Measurements from ENCODE around the gene LBX1. TPM values are rescaled to one million over a fixed set of nuclear protein-coding genes. Genes with fewer than 3 reads are reported as not detected.

The LBX1 gene, protein sequence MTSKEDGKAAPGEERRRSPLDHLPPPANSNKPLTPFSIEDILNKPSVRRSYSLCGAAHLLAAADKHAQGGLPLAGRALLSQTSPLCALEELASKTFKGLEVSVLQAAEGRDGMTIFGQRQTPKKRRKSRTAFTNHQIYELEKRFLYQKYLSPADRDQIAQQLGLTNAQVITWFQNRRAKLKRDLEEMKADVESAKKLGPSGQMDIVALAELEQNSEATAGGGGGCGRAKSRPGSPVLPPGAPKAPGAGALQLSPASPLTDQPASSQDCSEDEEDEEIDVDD
- total RNA-seq: not detected

DNA sequence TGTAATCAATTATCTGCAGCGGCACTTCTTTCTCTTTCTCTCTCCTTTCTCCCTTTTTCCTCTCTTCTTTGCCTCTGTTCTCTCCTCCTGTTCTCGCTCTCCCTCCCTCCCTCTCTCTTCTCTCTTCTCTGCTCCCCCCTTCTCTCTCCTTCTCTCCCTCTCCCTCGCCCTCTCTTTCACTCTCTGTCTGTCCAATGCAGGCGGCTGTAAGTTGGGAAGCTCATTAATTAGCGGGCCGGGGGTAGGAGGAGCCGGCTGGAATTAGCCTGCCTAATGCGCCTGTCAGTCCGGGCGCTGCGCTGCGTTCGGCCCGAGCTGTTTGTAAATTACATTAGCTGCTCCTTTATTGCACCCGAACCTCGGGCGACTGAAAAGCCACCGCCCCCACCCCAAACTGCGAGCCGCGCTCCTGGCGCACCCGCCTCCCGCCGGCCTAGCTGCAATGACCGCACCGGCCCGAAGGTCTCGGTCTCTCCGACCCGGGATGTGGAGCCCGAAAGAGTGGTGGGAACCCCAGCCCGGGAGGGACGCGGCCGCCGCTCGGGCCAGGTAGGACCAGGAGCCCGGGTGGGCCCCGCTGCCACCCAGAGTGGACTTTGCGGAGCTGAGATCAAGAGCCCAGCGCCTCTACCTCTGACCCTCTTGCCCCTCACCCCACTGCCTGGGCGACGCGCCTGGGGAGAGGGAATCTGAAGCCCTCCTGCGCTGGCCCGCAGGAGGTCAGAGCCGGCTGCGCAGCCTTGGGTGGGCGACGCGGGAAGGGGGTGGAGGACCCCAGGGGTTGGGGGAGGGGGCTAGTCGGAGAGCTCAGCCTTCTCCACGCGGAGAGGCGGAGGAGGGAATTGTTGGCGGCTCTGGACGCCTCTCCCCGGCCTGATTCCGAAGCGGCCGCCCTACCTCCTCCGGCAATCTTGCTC, at the start of gene LBX1:
TSS of gene LBX1 (minus strand) at position 198 of the 917 bp plus-strand sequence. CDS start 648 bp downstream, outside the sequence.
- intact Hi-C loops (cut with DNase I): no loop called here
- H3K4me3 ChIP-seq: peak within 1 kb of the TSS in 1 of 2 donors; percentile 29
- TF ChIP-seq POLR2AphosphoS5 (IDR thresholded peaks at IDR 0.05; ENCODE audit: insufficient read depth in 1 of 2, low read depth in 1 of 2): no peak
- no peak within 1 kb of the TSS for H3K27ac ChIP-seq
- DNase-seq (ENCODE audit: extremely low spot score in 2 of 2): no peak
- H3K4me1 ChIP-seq: peaks cover 57% of the 10 kb centered on the region
- peaks cover 53% of the 10 kb centered on the region for H3K27me3 ChIP-seq
- H3K36me3 ChIP-seq: no peaks in the 10 kb centered on the region
- no peaks in the 10 kb centered on the region for H3K9me3 ChIP-seq

GRCh38 chr10:101273741-101274140, 44.5 kb upstream of the LBX1 start:
- TF ChIP-seq, protein P1, sequence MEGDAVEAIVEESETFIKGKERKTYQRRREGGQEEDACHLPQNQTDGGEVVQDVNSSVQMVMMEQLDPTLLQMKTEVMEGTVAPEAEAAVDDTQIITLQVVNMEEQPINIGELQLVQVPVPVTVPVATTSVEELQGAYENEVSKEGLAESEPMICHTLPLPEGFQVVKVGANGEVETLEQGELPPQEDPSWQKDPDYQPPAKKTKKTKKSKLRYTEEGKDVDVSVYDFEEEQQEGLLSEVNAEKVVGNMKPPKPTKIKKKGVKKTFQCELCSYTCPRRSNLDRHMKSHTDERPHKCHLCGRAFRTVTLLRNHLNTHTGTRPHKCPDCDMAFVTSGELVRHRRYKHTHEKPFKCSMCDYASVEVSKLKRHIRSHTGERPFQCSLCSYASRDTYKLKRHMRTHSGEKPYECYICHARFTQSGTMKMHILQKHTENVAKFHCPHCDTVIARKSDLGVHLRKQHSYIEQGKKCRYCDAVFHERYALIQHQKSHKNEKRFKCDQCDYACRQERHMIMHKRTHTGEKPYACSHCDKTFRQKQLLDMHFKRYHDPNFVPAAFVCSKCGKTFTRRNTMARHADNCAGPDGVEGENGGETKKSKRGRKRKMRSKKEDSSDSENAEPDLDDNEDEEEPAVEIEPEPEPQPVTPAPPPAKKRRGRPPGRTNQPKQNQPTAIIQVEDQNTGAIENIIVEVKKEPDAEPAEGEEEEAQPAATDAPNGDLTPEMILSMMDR (IDR thresholded peaks at IDR 0.05): no peak
- TF ChIP-seq POLR2A (IDR thresholded peaks at IDR 0.05) (no peak), POLR2AphosphoS5 (IDR thresholded peaks at IDR 0.05; ENCODE audit: insufficient read depth in 1 of 2, low read depth in 1 of 2) (no peak)
- Histone ChIP-seq H3K27me3 (no peaks in the 10 kb centered on the region), H3K36me3 (no peaks in the 10 kb centered on the region), H3K4me1 (no peaks in the 10 kb centered on the region), H3K4me3 (no peak overlapping the region), H3K27ac (no peak overlapping the region), H3K9me3 (no peaks in the 10 kb centered on the region)
- intact Hi-C loops (cut with DNase I): no loop called here
- DNase-seq (ENCODE audit: extremely low spot score in 2 of 2): no peak

- H3K36me3 ChIP-seq: no peaks in the 10 kb centered on the region
- H3K27me3 ChIP-seq: no peaks in the 10 kb centered on the region
- TF ChIP-seq POLR2A (IDR thresholded peaks at IDR 0.05) (no peak), POLR2AphosphoS5 (IDR thresholded peaks at IDR 0.05; ENCODE audit: insufficient read depth in 1 of 2, low read depth in 1 of 2) (no peak)
- TF ChIP-seq, protein P1 (IDR thresholded peaks at IDR 0.05): no peak
- H3K9me3 ChIP-seq: no peaks in the 10 kb centered on the region
- no peak overlapping the region for H3K27ac ChIP-seq
- intact Hi-C loops (cut with DNase I): no loop called here
- no peak for DNase-seq (ENCODE audit: extremely low spot score in 2 of 2)
- H3K4me3 ChIP-seq: no peak overlapping the region
- H3K4me1 ChIP-seq: no peaks in the 10 kb centered on the region
Measured at GRCh38 chr10:101273330-101273729, 44.1 kb upstream of the LBX1 start.

- H3K9me3 ChIP-seq: no peaks in the 10 kb centered on the region
- DNase-seq (ENCODE audit: extremely low spot score in 2 of 2): no peak
- H3K27ac ChIP-seq: no peak overlapping the region
- H3K27me3 ChIP-seq: no peaks in the 10 kb centered on the region
- TF ChIP-seq, protein P1 (IDR thresholded peaks at IDR 0.05): peak; percentile 23 to 50 (median 38)
- TF ChIP-seq POLR2AphosphoS5 (IDR thresholded peaks at IDR 0.05; ENCODE audit: insufficient read depth in 1 of 2, low read depth in 1 of 2): no peak
- intact Hi-C loops (cut with DNase I): no loop called here
- H3K4me3 ChIP-seq: no peak overlapping the region
- no peaks in the 10 kb centered on the region for H3K36me3 ChIP-seq
- H3K4me1 ChIP-seq: no peaks in the 10 kb centered on the region
Measured at GRCh38 chr10:101272229-101272868, 43.1 kb upstream of the LBX1 start.

DNA sequence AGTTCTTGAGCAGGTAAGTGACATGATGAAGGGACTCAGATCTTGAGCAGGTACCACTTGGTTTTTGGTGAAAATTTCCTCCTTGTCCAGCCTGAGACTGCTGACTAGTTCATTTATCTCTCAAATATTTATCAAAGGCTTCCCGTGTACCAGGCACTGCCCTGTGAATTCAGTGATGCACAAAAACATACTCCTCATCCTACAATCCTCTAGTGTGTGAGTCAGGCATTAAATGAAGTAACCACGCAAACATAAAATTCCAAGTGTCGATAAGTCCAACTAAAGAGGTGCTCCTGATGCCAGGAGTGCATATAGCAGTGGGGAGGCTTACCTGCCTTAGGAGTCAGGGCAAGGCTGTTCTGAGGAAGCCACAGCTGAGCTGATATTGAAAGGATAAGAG, 41.5 kb upstream of the LBX1 start:
- no peaks in the 10 kb centered on the region for H3K4me1 ChIP-seq
- DNase-seq (ENCODE audit: extremely low spot score in 2 of 2): no peak
- no peak overlapping the region for H3K4me3 ChIP-seq
- intact Hi-C loops (cut with DNase I): no loop called here
- no peaks in the 10 kb centered on the region for H3K36me3 ChIP-seq
- H3K9me3 ChIP-seq: no peaks in the 10 kb centered on the region
- H3K27me3 ChIP-seq: no peaks in the 10 kb centered on the region
- TF ChIP-seq POLR2A (IDR thresholded peaks at IDR 0.05): no peak
- TF ChIP-seq, protein P1 (IDR thresholded peaks at IDR 0.05): no peak
- TF ChIP-seq POLR2AphosphoS5 (IDR thresholded peaks at IDR 0.05; ENCODE audit: insufficient read depth in 1 of 2, low read depth in 1 of 2): no peak
- H3K27ac ChIP-seq: no peak overlapping the region

Measured in vagina (tissue), 2 donors.